A549 (cell line): ENCODE data around the gene HIGD1A. TPM values are rescaled to one million over a fixed set of nuclear protein-coding genes. Genes with fewer than 3 reads are reported as not detected.

Experiments
- ATAC-seq, 2 experiments: fragments of 200-7000 bp in 1 of 2; fragments of >200 bp in 1 of 2; cut with Nextera tagmentation in 1 of 2; cut with Tn5 transposase in 1 of 2; 3 replicates each; pipeline versions ENCODE4 v1.8.0 to v1.9.1; 2018 to 2020; ENCODE audit warnings: mild to moderate bottlenecking in 1 of 2, moderate library complexity in 1 of 2
- CTCF ChIA-PET: fragments of 300-600 bp; sonication (Branson Sonifier 250); formaldehyde crosslinking; extraction: SDS; loops from one replicate; lab custom pipeline; 2021; ENCODE audit warnings: antibody characterized with exemption, inconsistent platforms; lab: Yijun Ruan, JAX
- POLR2A ChIA-PET: fragments of 350-600 bp; formaldehyde crosslinking; extraction: SDS; loops from one replicate; lab custom pipeline; 2021; ENCODE audit warnings: antibody characterized with exemption, inconsistent platforms; lab: Yijun Ruan, JAX
- DNase-seq, 2 experiments: peaks; one replicate each; pipeline versions ENCODE4 v3.0.0 to v3.0.0-alpha.2; 2011 to 2016; ENCODE audit warnings: low read depth in 1 of 2, low spot score in 1 of 2
- FAIRE-seq: peaks from 2 replicates; lab custom pipeline; 2011; peaks lifted over from hg19 to GRCh38; lab: Jason Lieb, UNC
- H3K27ac ChIP-seq, 2 experiments: fragments of >200 bp; sonication (Bioruptor Twin); formaldehyde crosslinking; 3 replicates each; pipeline ENCODE4 v1.5.1; 2016 to 2017
- H3K4me1 ChIP-seq: fragments of >200 bp; sonication (Bioruptor Twin); formaldehyde crosslinking; 3 replicates; pipeline ENCODE4 v1.6.1; 2016
- H3K4me2 ChIP-seq: fragments of >200 bp; sonication (Bioruptor Twin); formaldehyde crosslinking; 3 replicates; pipeline ENCODE4 v1.6.1; 2016
- H3K4me3 ChIP-seq: fragments of >200 bp; sonication (Bioruptor Twin); formaldehyde crosslinking; 3 replicates; pipeline ENCODE4 v1.5.1; 2016
- H3K9me3 ChIP-seq: fragments of >200 bp; sonication (Bioruptor Twin); formaldehyde crosslinking; 3 replicates; pipeline ENCODE4 v1.6.1; 2016
- BHLHE40 ChIP-seq: IDR thresholded peaks from 2 replicates; pipeline ENCODE4 v1.6.1; 2012; ENCODE audit warnings: low read depth, low read length, inconsistent platforms
- CEBPB ChIP-seq, 2 experiments: fragments of >200 bp in 1 of 2; sonication (Bioruptor Twin) in 1 of 2; formaldehyde crosslinking in 1 of 2; IDR thresholded peaks; 2 replicates each; pipeline ENCODE4 v1.6.1; 2012 to 2016
- CHD2 ChIP-seq: fragments of 150-350 bp; IDR thresholded peaks from 2 replicates; pipeline ENCODE4 v1.6.1; 2014; ENCODE audit warnings: low read length; ENCODE audit not compliant: partially characterized antibody
- CHD4 ChIP-seq: fragments of 200-600 bp; sonication (generic); IDR thresholded peaks from 2 replicates; pipeline ENCODE4 v1.6.1; 2016; ENCODE audit warnings: antibody characterized with exemption, mild to moderate bottlenecking, borderline replicate concordance
- EHMT2 ChIP-seq: fragments of 200-600 bp; sonication (generic); IDR thresholded peaks from 2 replicates; pipeline ENCODE4 v1.6.1; 2016; ENCODE audit warnings: antibody characterized with exemption, low read depth, mild to moderate bottlenecking, moderate library complexity
- HMGXB4 ChIP-seq: fragments of 250-450 bp; sonication (Bioruptor Pico); IDR thresholded peaks from 2 replicates; pipeline ENCODE4 v1.5.0; 2021; ENCODE audit warnings: mild to moderate bottlenecking, moderate library complexity, borderline replicate concordance
- KDM1A ChIP-seq: fragments of 200-600 bp; sonication (generic); IDR thresholded peaks from 2 replicates; pipeline ENCODE4 v1.6.1; 2016; ENCODE audit warnings: low read depth, mild to moderate bottlenecking
- KDM5A ChIP-seq: fragments of 200-600 bp; sonication (generic); IDR thresholded peaks from 2 replicates; pipeline ENCODE4 v1.6.1; 2016; ENCODE audit warnings: antibody characterized with exemption, mild to moderate bottlenecking
- MAZ ChIP-seq: fragments of 150-350 bp; IDR thresholded peaks from 2 replicates; pipeline ENCODE4 v1.6.1; 2014; ENCODE audit warnings: antibody characterized with exemption, low read depth, low read length, borderline replicate concordance
- NFE2L2 ChIP-seq: fragments of 150-350 bp; conservative IDR thresholded peaks from 2 replicates; pipeline ENCODE4 v1.6.1; 2014; ENCODE audit warnings: low read length
- NR3C1 ChIP-seq: fragments of >200 bp; sonication (Bioruptor Twin); formaldehyde crosslinking; IDR thresholded peaks from 3 replicates; pipeline ENCODE4 v1.6.1; 2017
- PBX3 ChIP-seq: IDR thresholded peaks from 2 replicates; pipeline ENCODE4 v1.6.1; 2012
- POLR2A ChIP-seq: IDR thresholded peaks from 2 replicates; pipeline ENCODE4 v1.6.1; 2012; ENCODE audit warnings: mild to moderate bottlenecking, low read length
- RNF2 ChIP-seq: fragments of 200-600 bp; sonication (generic); IDR thresholded peaks from 2 replicates; pipeline ENCODE4 v1.6.1; 2016; ENCODE audit warnings: low read depth, mild to moderate bottlenecking, antibody characterized with exemption, moderate library complexity, borderline replicate concordance
- SMC3 ChIP-seq: fragments of >200 bp; sonication (Bioruptor Twin); formaldehyde crosslinking; IDR thresholded peaks from 3 replicates; pipeline ENCODE4 v1.6.1; 2018; ENCODE audit warnings: inconsistent platforms
- SREBF2 ChIP-seq: fragments of 450-650 bp; IDR thresholded peaks from 2 replicates; pipeline ENCODE4 v1.6.1; 2014; ENCODE audit warnings: mild to moderate bottlenecking, moderate library complexity
- TFCP2L1 ChIP-seq: fragments of 250-450 bp; sonication (Bioruptor Pico); IDR thresholded peaks from 2 replicates; pipeline ENCODE4 v1.5.0; 2021; ENCODE audit warnings: mild to moderate bottlenecking
- ZC3H11A ChIP-seq: fragments of 450-650 bp; IDR thresholded peaks from 2 replicates; pipeline ENCODE4 v1.6.1; 2014; ENCODE audit warnings: antibody characterized with exemption, mild to moderate bottlenecking
- ZSCAN20 ChIP-seq: fragments of 250-450 bp; sonication (Bioruptor Pico); IDR thresholded peaks from 2 replicates; pipeline ENCODE4 v1.8.0; 2022; ENCODE audit warnings: mild to moderate bottlenecking, moderate library complexity
- WGBS: methylation state at CpG from one replicate; pipeline ENCODE4 v1.1.6; 2017; ENCODE audit errors: missing lambda C conversion rate; 5-methylcytosine and 5-hydroxymethylcytosine counted together
- polyA plus RNA-seq, 4 experiments: library from polyadenylated mRNA; depleted of rRNA in 3 of 4; stranded (reverse); fragments of >200 nt; fragmentation: RNase III in 1 of 4; extraction: RNeasy Plus Mini Kit Qiagen cat#74134 plus additional on column Dnase treatment in 1 of 4; gene quantifications; 2 replicates in 3 of 4; 3 replicates in 1 of 4; pipeline ENCODE4 v1.2.3, GENCODE V29; 2011 to 2017

The HIGD1A gene
- polyA plus RNA-seq, 2 of the 4 experiments (the other 2 are of a cell fraction): 146 to 158 TPM

- H3K4me2 ChIP-seq: no peak overlapping the region
- POLR2A ChIA-PET: no interaction called here
- TF ChIP-seq ZSCAN20 (CRISPR knock-in tag) (no peak), EHMT2 (no peak), HMGXB4 (CRISPR knock-in tag) (no peak), NR3C1 (no peak), MAZ (no peak), CHD4 (no peak), TFCP2L1 (no peak), PBX3 (no peak), POLR2A (no peak), RNF2 (no peak), KDM5A (no peak), CEBPB (IDR thresholded peaks at IDR 0.05) (no peak), NFE2L2 (no peak), BHLHE40 (no peak)
- TF ChIP-seq, all 56 proteins: peak for 0
- no peaks in the 10 kb centered on the region for H3K4me1 ChIP-seq
- FAIRE-seq (no peak), ATAC-seq (no peak), DNase-seq (no peak)
- 85% methylated on average over 7 of the region's 10 CpGs for WGBS
- H3K9me3 ChIP-seq: no peaks in the 10 kb centered on the region
- CTCF ChIA-PET: interaction anchor here (0.9 to 1.7 kb wide), 7 partner anchors 8 to 141 kb away, joined by 3 to 8 read pairs (median 3); no protein-coding TSS in a partner anchor
- H3K27ac ChIP-seq: no peak overlapping the region
- H3K4me3 ChIP-seq: no peak overlapping the region
Measured at GRCh38 chr3:42749025-42749752, 55.1 kb downstream of the HIGD1A start.

- no peaks in the 10 kb centered on the region for H3K4me1 ChIP-seq
- TF ChIP-seq KDM1A (no peak), TFCP2L1 (no peak), SMC3 (no peak), CHD2 (no peak), CHD4 (no peak), NR3C1 (no peak), ZC3H11A (no peak), SREBF2 (no peak), PBX3 (no peak)
- H3K4me3 ChIP-seq: no peak overlapping the region
- no peaks in the 10 kb centered on the region for H3K9me3 ChIP-seq
- DNase-seq: no peak
- 52% methylated on average over 6 of the region's 6 CpGs for WGBS
- no peak overlapping the region for H3K27ac ChIP-seq
- no peak for FAIRE-seq
- no peak for ATAC-seq
- H3K4me2 ChIP-seq: no peak overlapping the region
- POLR2A ChIA-PET: no interaction called here
- CTCF ChIA-PET: interaction anchor here (1.4 to 7.2 kb wide), 2 partner anchors 9 to 12 kb away, joined by 3 to 44 read pairs; no protein-coding TSS in a partner anchor
Measured at GRCh38 chr3:42747581-42747980, 56.7 kb downstream of the HIGD1A start.
